Rectal smooth muscle tissue (tissue), 1 donor: ENCODE data around the gene P2RY12.

Source experiments
- H3K27ac ChIP-seq: one replicate; pipeline ENCODE4 v1.7.0; 2013; ENCODE audit warnings: low read depth, low read length, inconsistent platforms
- H3K27me3 ChIP-seq: one replicate; pipeline ENCODE4 v1.7.0; 2013; ENCODE audit warnings: low read length; ENCODE audit not compliant: control insufficient read depth, insufficient read depth
- H3K36me3 ChIP-seq: one replicate; pipeline ENCODE4 v1.7.0; 2013; ENCODE audit warnings: low read length; ENCODE audit not compliant: control insufficient read depth, insufficient read depth
- H3K4me1 ChIP-seq: one replicate; pipeline ENCODE4 v1.7.0; 2013; ENCODE audit warnings: low read length; ENCODE audit not compliant: control insufficient read depth, insufficient read depth
- H3K4me3 ChIP-seq: one replicate; pipeline ENCODE4 v1.7.0; 2013; ENCODE audit warnings: low read length
- H3K9ac ChIP-seq: one replicate; pipeline ENCODE4 v1.7.0; 2013; ENCODE audit warnings: low read length

P2RY12 gene

DNA sequence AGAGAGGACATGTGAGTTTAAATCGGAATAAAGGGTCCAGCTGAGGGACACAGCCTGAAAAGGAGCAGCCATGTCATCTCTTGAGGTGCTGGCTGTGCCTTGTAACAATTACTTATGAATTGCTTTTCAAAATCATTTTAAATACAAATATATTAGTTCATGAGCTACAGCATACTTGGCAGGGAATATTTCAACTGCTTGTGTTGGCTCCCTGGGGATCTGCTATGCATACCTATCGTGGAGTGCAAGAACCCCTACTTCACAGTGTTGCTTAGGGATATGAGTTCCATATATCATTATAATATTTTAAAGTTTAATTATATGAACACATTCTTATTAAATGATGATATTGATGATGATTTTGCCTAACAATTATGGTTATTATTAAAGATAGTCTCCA is 87.1 kb downstream of the P2RY12 start:
- H3K27ac ChIP-seq: no peak overlapping the region
- H3K4me3 ChIP-seq: no peak overlapping the region
- H3K4me1 ChIP-seq: no peaks in the 10 kb centered on the region
- H3K36me3 ChIP-seq: no peaks in the 10 kb centered on the region
- H3K9ac ChIP-seq: no peak overlapping the region
- H3K27me3 ChIP-seq: no peaks in the 10 kb centered on the region

- no peaks in the 10 kb centered on the region for H3K36me3 ChIP-seq
Measured at GRCh38 chr3:151296226-151296625, 88.3 kb downstream of the P2RY12 start.

GRCh38 chr3:151293127-151293526 is 91.4 kb downstream of the P2RY12 start:
- H3K4me3 ChIP-seq: no peak overlapping the region
- H3K9ac ChIP-seq: no peak overlapping the region
- no peaks in the 10 kb centered on the region for H3K36me3 ChIP-seq
- H3K27ac ChIP-seq: no peak overlapping the region
- H3K4me1 ChIP-seq: no peaks in the 10 kb centered on the region
- no peaks in the 10 kb centered on the region for H3K27me3 ChIP-seq

More at GRCh38 chr3:151296226-151296625, 88.3 kb downstream of the P2RY12 start:
- H3K9ac ChIP-seq: no peak overlapping the region
- H3K4me1 ChIP-seq: no peaks in the 10 kb centered on the region
- H3K27me3 ChIP-seq: no peaks in the 10 kb centered on the region
- no peak overlapping the region for H3K4me3 ChIP-seq
- H3K27ac ChIP-seq: no peak overlapping the region

DNA sequence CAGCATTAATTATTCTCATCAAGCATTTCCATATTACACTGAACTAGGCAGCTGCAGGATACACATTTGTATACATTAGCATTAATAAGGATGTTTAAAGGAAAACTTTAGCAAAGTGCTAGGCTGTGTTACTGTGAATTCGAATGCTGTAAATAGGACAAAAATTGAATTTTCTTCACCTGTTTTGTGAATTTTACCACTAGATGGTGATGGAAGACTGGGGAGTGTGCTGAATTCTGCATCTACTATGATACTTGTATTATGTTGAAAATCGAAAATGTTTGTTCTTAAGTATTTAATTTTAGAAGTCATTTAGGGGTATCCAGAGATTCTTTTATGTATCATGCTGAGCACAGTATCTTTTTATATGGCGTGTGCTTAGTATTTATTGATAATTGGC is 93.9 kb downstream of the P2RY12 start:
- Histone ChIP-seq H3K36me3 (no peaks in the 10 kb centered on the region), H3K27ac (no peak overlapping the region), H3K4me1 (no peaks in the 10 kb centered on the region), H3K4me3 (no peak overlapping the region), H3K27me3 (no peaks in the 10 kb centered on the region), H3K9ac (no peak overlapping the region)

DNA sequence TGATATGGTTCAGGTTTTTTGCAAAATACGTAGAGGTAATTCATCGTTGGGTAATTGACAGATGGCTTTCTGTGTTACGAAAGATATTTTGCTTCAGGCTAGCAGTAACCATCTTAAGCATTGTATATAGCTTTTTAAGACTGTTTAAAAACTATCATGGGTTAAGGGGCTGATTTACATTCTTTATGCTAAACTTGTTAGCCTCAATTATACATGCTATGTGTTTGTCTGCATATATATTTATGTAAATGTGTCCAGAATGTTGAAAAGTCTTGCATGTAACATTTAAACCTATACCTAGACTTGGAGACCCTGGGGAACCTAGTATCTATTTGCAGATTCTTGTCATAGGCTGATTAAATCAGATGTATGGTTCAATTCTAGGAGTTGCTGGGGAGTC is 95.1 kb downstream of the P2RY12 start:
- no peaks in the 10 kb centered on the region for H3K27me3 ChIP-seq
- no peaks in the 10 kb centered on the region for H3K4me1 ChIP-seq
- no peak overlapping the region for H3K4me3 ChIP-seq
- H3K9ac ChIP-seq: no peak overlapping the region
- no peak overlapping the region for H3K27ac ChIP-seq
- H3K36me3 ChIP-seq: no peaks in the 10 kb centered on the region
